ENCODE measurements around the gene HMGCS2.

Gene HMGCS2

GRCh38 chr1:119752592-119752991, 16.1 kb downstream of the HMGCS2 start:
- no peak for DNase-seq

- no peak for DNase-seq
These were observed 20.7 kb downstream of the HMGCS2 start for GRCh38 chr1:119748040-119748439.

- DNase-seq: no peak
These were observed 21.3 kb downstream of the HMGCS2 start for GRCh38 chr1:119747451-119747850.

GRCh38 chr1:119745034-119745433, 23.7 kb downstream of the HMGCS2 start:
- no peak for DNase-seq

GRCh38 chr1:119744598-119744942, 24.1 kb downstream of the HMGCS2 start:
- DNase-seq: no peak

- peak; percentile 28 to 30 for DNase-seq
These were observed 24.7 kb downstream of the HMGCS2 start for GRCh38 chr1:119743776-119744597.

- DNase-seq: no peak
These were observed 25.4 kb downstream of the HMGCS2 start for GRCh38 chr1:119743308-119743707.

- no peak for DNase-seq
These were observed 26.0 kb downstream of the HMGCS2 start for GRCh38 chr1:119742677-119743076.

- DNase-seq: no peak
These were observed 26.5 kb downstream of the HMGCS2 start for GRCh38 chr1:119742202-119742601.

GRCh38 chr1:119740896-119741780, 27.6 kb downstream of the HMGCS2 start:
- DNase-seq: no peak

- no peak for DNase-seq
These were observed 28.4 kb downstream of the HMGCS2 start for GRCh38 chr1:119740261-119740660.

- DNase-seq: no peak
These were observed 29.6 kb downstream of the HMGCS2 start for GRCh38 chr1:119739150-119739549.

GRCh38 chr1:119738100-119738720, 30.5 kb downstream of the HMGCS2 start:
- DNase-seq: no peak

GRCh38 chr1:119737040-119737682, 31.5 kb downstream of the HMGCS2 start:
- DNase-seq: no peak

GRCh38 chr1:119736649-119737039, 32.1 kb downstream of the HMGCS2 start:
- DNase-seq: no peak

GRCh38 chr1:119735217-119735616, 33.5 kb downstream of the HMGCS2 start:
- no peak for DNase-seq

GRCh38 chr1:119733754-119734153, 35.0 kb downstream of the HMGCS2 start:
- DNase-seq: no peak

GRCh38 chr1:119732465-119733168, 36.1 kb downstream of the HMGCS2 start:
- DNase-seq: no peak

GRCh38 chr1:119731741-119732430, 36.8 kb downstream of the HMGCS2 start:
- DNase-seq: no peak

- no peak for DNase-seq
These were observed 37.6 kb downstream of the HMGCS2 start for GRCh38 chr1:119731060-119731459.

GRCh38 chr1:119729044-119729443, 39.7 kb downstream of the HMGCS2 start:
- DNase-seq: no peak

GRCh38 chr1:119727991-119728390, 40.7 kb downstream of the HMGCS2 start:
- DNase-seq: no peak
